SK-N-SH (cell line): ENCODE data around the gene ARL4A. TPM values are rescaled to one million over a fixed set of nuclear protein-coding genes. Genes with fewer than 3 reads are reported as not detected.

Source experiments
- CTCF ChIA-PET: fragments of 300-600, 350-600 bp; formaldehyde crosslinking; extraction: SDS; loops from one replicate; lab custom pipeline; 2021; lab: Yijun Ruan, JAX
- POLR2A ChIA-PET: fragments of 350-600 bp; sonication (Branson Sonifier 250); formaldehyde crosslinking; extraction: SDS; loops from one replicate; lab custom pipeline; 2020; ENCODE audit warnings: antibody characterized with exemption, inconsistent platforms; lab: Yijun Ruan, JAX
- DNase-seq: peaks from one replicate; pipeline ENCODE4 v3.0.0; 2012
- H2AFZ ChIP-seq: fragments of 200-600 bp; sonication (generic); 2 replicates; pipeline ENCODE4 v1.8.1; 2016; ENCODE audit warnings: antibody characterized with exemption, mild to moderate bottlenecking, low read depth
- H3F3A ChIP-seq: fragments of 200-600 bp; sonication (generic); replicated peaks from 2 replicates; pipeline ENCODE3; 2016; ENCODE audit warnings: antibody characterized with exemption, mild to moderate bottlenecking; ENCODE audit not compliant: insufficient read depth
- H3K27ac ChIP-seq, 2 experiments: fragments of 200-500 bp in 1 of 2; fragments of 200-600 bp in 1 of 2; sonication (Bioruptor generic) in 1 of 2; sonication (generic), shearing (Covaris generic) in 1 of 2; 2 replicates each; pipeline versions ENCODE4 v1.5.1 to v1.6.1; 2014 to 2016; ENCODE audit warnings: low read depth in 2 of 2, inconsistent platforms in 1 of 2, low read length in 1 of 2, mild to moderate bottlenecking in 1 of 2, mixed read lengths in 1 of 2
- H3K27me3 ChIP-seq: fragments of 200-600 bp; sonication (generic), shearing (Covaris generic); 2 replicates; pipeline ENCODE4 v1.6.1; 2016; ENCODE audit warnings: mixed run types; ENCODE audit not compliant: insufficient read depth
- H3K36me3 ChIP-seq, 2 experiments: fragments of 200-500 bp in 1 of 2; fragments of 200-600 bp in 1 of 2; sonication (Bioruptor generic) in 1 of 2; sonication (generic) in 1 of 2; replicated peaks in 1 of 2; 2 replicates each; pipeline versions ENCODE3 to v1.5.1; 2014 to 2016; ENCODE audit warnings: low read length in 1 of 2, mild to moderate bottlenecking in 1 of 2; ENCODE audit not compliant: insufficient read depth in 2 of 2, control insufficient read depth in 1 of 2
- H3K4me1 ChIP-seq, 2 experiments: fragments of 200-500 bp in 1 of 2; fragments of 200-600 bp in 1 of 2; sonication (Bioruptor generic) in 1 of 2; sonication (generic), shearing (Covaris generic) in 1 of 2; 2 replicates each; pipeline versions ENCODE4 v1.5.1 to v1.6.1; 2014 to 2016; ENCODE audit warnings: low read depth in 1 of 2, low read length in 1 of 2, mixed run types in 1 of 2; ENCODE audit not compliant: insufficient read depth in 2 of 2, control insufficient read depth in 1 of 2
- H3K4me2 ChIP-seq: fragments of 200-600 bp; sonication (generic), shearing (Covaris generic); 2 replicates; pipeline ENCODE4 v1.6.1; 2017; ENCODE audit warnings: mixed run types
- H3K4me3 ChIP-seq, 2 experiments: fragments of 200-500 bp in 1 of 2; fragments of 200-600 bp in 1 of 2; sonication (Bioruptor generic) in 1 of 2; sonication (generic), shearing (Covaris generic) in 1 of 2; 2 replicates each; pipeline versions ENCODE4 v1.5.1 to v1.8.1; 2014 to 2016; ENCODE audit warnings: low read depth in 2 of 2, inconsistent platforms in 1 of 2, low read length in 1 of 2, mild to moderate bottlenecking in 1 of 2, mixed read lengths in 1 of 2, moderate library complexity in 1 of 2
- H3K79me2 ChIP-seq: fragments of 200-600 bp; sonication (generic); 2 replicates; pipeline ENCODE4 v1.8.1; 2017; ENCODE audit warnings: mild to moderate bottlenecking; ENCODE audit not compliant: insufficient read depth
- H3K9ac ChIP-seq: fragments of 200-600 bp; sonication (generic); 2 replicates; pipeline ENCODE4 v1.6.1; 2017; ENCODE audit warnings: mixed run types
- H3K9me2 ChIP-seq: fragments of 200-600 bp; sonication (generic); 2 replicates; pipeline ENCODE4 v1.6.1; 2017; ENCODE audit warnings: mixed run types
- H3K9me3 ChIP-seq: fragments of 200-600 bp; sonication (generic); 2 replicates; pipeline ENCODE4 v1.6.1; 2017; ENCODE audit warnings: mixed run types, mild to moderate bottlenecking, moderate library complexity
- H4K20me1 ChIP-seq: fragments of 200-600 bp; sonication (generic); 2 replicates; pipeline ENCODE4 v1.6.1; 2017; ENCODE audit warnings: mild to moderate bottlenecking, mixed run types; ENCODE audit not compliant: insufficient read depth
- ELF1 ChIP-seq: IDR thresholded peaks from 2 replicates; pipeline ENCODE4 v1.4.0; 2012
- FOXJ3 ChIP-seq: sonication (generic); formaldehyde crosslinking; IDR thresholded peaks from 2 replicates; pipeline ENCODE4 v1.5.1; 2020; ENCODE audit warnings: mild to moderate bottlenecking, missing genetic modification reagents
- FOXM1 ChIP-seq: IDR thresholded peaks from 2 replicates; pipeline ENCODE4 v1.4.0; 2012; ENCODE audit warnings: low read depth, mild to moderate bottlenecking
- GABPA ChIP-seq: IDR thresholded peaks from 2 replicates; pipeline ENCODE4 v1.4.0; 2012; ENCODE audit warnings: low read depth, mild to moderate bottlenecking
- GATA2 ChIP-seq: sonication (generic); formaldehyde crosslinking; IDR thresholded peaks from 2 replicates; pipeline ENCODE4 v1.5.0; 2020; ENCODE audit warnings: mild to moderate bottlenecking, missing genetic modification reagents
- IRF3 ChIP-seq: fragments of 150-350 bp; IDR thresholded peaks from 2 replicates; pipeline ENCODE4 v1.6.1; 2016; ENCODE audit warnings: mild to moderate bottlenecking, low read depth, low read length
- JUND ChIP-seq: IDR thresholded peaks from 2 replicates; pipeline ENCODE4 v1.4.0; 2012
- MAX ChIP-seq: IDR thresholded peaks from 2 replicates; pipeline ENCODE4 v1.4.0; 2012; ENCODE audit warnings: low read depth
- NFIC ChIP-seq: IDR thresholded peaks from 2 replicates; pipeline ENCODE4 v1.4.0; 2012; ENCODE audit warnings: borderline replicate concordance
- REST ChIP-seq: IDR thresholded peaks from 2 replicates; pipeline ENCODE4 v1.6.1; 2012; ENCODE audit warnings: mild to moderate bottlenecking, low read depth, low read length, moderate library complexity
- SIN3A ChIP-seq: IDR thresholded peaks from 2 replicates; pipeline ENCODE4 v1.6.1; 2012; ENCODE audit warnings: low read depth, mild to moderate bottlenecking, low read length, moderate library complexity, borderline replicate concordance
- SMC3 ChIP-seq: IDR thresholded peaks from 2 replicates; pipeline ENCODE4 v1.6.1; 2012; ENCODE audit warnings: low read depth, low read length, improper control_type of control experiment
- TEAD4 ChIP-seq: IDR thresholded peaks from 2 replicates; pipeline ENCODE4 v1.4.0; 2012; ENCODE audit warnings: mild to moderate bottlenecking, borderline replicate concordance; ENCODE audit not compliant: insufficient read depth
- WGBS: methylation state at CpG from one replicate; pipeline ENCODE4 v1.1.6; 2017; ENCODE audit warnings: low lambda C conversion rate; 5-methylcytosine and 5-hydroxymethylcytosine counted together
- polyA plus RNA-seq, 3 experiments: library from polyadenylated mRNA; depleted of rRNA; stranded (reverse); fragments of >200 nt; gene quantifications; 2 replicates each; pipeline ENCODE4 v1.2.3, GENCODE V29; 2012

The ARL4A gene
- polyA plus RNA-seq, 1 of the 3 experiments (the other 2 are of a cell fraction): 5.5 TPM

DNA sequence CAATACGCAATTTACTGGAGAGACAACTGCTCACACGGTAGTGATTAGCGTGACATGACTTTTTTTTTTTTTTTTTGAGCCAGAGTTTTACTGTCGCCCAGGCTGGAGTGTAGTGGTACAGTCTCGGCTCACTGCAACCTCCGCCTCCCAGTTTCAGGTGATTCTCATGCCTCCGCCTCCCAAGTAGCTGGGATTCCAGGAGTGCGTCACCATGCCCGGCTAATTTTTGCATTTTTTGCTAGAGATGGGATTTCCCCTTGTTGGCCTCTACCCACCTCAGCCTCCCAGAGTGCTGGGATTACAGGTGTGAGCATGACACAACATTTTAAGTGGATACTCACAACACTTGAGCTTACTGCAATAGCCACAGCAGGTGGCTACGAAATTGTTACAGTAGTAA is 11.9 kb downstream of the ARL4A start:
- Histone ChIP-seq H2AFZ (no peak overlapping the region), H3F3A (peaks cover 5% of the 10 kb centered on the region), H3K27ac (no peak overlapping the region), H3K27me3 (no peaks in the 10 kb centered on the region), H3K79me2 (0 out of 2 replicates have a peak, but pooled peaks cover 4% of the 10 kb centered on the region), H3K9me3 (peaks cover 17% of the 10 kb centered on the region; the same call in 1 of the 2 replicates), H3K9me2 (no peaks in the 10 kb centered on the region), H3K4me1 (no peaks in the 10 kb centered on the region), H3K36me3 (peaks cover 0 to 6% of the 10 kb centered on the region in 2 experiments), H3K4me2 (no peak overlapping the region), H3K9ac (no peak overlapping the region), H3K4me3 (no peak overlapping the region), H4K20me1 (no peaks in the 10 kb centered on the region)
- TF ChIP-seq GABPA: no peak
- TF ChIP-seq GATA2 (CRISPR knock-in tag): no peak
- TF ChIP-seq FOXM1: no peak
- TF ChIP-seq TEAD4: no peak
- no peak for TF ChIP-seq MAX
- no peak for TF ChIP-seq REST
- TF ChIP-seq IRF3: no peak
- no peak for TF ChIP-seq ELF1
- ChIA-PET CTCF (interaction anchor here (9.0 kb wide), 1 partner anchor 13 kb away, joined by 71 read pairs; the partner anchor contains the start of gene ARL4A), POLR2A (no interaction called here)
- 89% methylated on average over 10 of the region's 10 CpGs for WGBS
- DNase-seq: no peak

- Histone ChIP-seq H4K20me1 (no peaks in the 10 kb centered on the region), H3K4me2 (no peak overlapping the region), H3K27me3 (no peaks in the 10 kb centered on the region)
- TF ChIP-seq NFIC: no peak
- TF ChIP-seq IRF3: no peak
- no peak for TF ChIP-seq FOXJ3 (CRISPR knock-in tag)
- TF ChIP-seq SIN3A: no peak
- no peak for TF ChIP-seq SMC3
- no peak for TF ChIP-seq MAX
- TF ChIP-seq GATA2 (CRISPR knock-in tag): no peak
- TF ChIP-seq JUND: no peak
- TF ChIP-seq, all 33 proteins: peak for 0
- peaks cover under 1% of the 10 kb centered on the region for H3F3A ChIP-seq
- H3K36me3 ChIP-seq: peaks cover 0 to 6% of the 10 kb centered on the region in 2 experiments
- peaks cover 17% of the 10 kb centered on the region; the same call in 1 of the 2 replicates for H3K9me3 ChIP-seq
- CTCF ChIA-PET: interaction anchor here (1.1 to 9.0 kb wide), 5 partner anchors 11 to 78 kb away, joined by 3 to 71 read pairs (median 4); partner anchors contain the start of gene ARL4A
- H3K4me1 ChIP-seq: no peaks in the 10 kb centered on the region
- no peak for DNase-seq
- H3K9ac ChIP-seq: no peak overlapping the region
- H2AFZ ChIP-seq: no peak overlapping the region
- POLR2A ChIA-PET: interaction anchor here (0.6 kb wide), 1 partner anchor 17 kb away, joined by 4 read pairs; no protein-coding TSS in a partner anchor
- H3K9me2 ChIP-seq: no peaks in the 10 kb centered on the region
- H3K79me2 ChIP-seq: 0 out of 2 replicates have a peak, but pooled peaks cover 4% of the 10 kb centered on the region
- 7% methylated on average over 2 of the region's 2 CpGs for WGBS
- H3K4me3 ChIP-seq: no peak overlapping the region
- H3K27ac ChIP-seq: no peak overlapping the region
Measured at GRCh38 chr7:12701433-12701832, 14.0 kb downstream of the ARL4A start.
